ENCODE data around the gene FOXP4.
A peak's percentile ranks its signal among the peaks of the same experiment; 100 is the strongest.

FOXP4 gene

DNA sequence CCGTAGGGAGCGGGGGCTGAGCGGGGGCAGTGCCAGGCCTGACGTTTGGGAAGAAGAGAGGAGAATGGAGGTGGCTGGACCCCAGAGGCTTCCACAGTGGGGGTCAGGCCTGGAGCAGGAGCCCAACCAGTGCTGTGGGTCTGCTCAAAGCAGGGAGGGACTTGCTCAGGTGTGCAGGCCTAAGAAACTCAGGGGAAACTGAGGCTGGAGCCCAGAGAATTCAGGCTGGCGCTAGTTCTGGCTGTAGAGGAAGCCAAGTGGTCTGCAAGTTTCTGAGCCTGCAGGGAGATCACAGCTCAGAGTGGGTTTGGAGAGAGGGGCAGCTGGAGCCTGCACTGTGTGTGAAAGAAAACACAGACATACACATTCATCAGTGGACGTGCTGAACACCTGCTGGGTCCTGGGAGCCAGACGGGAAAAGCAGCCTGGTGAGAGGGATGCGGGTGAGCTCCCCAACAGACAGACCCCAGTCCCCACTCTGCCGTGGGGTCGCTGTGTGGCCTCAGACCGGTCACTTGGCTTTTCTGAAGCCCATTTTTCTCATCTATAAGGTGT, 17.7 kb upstream of the FOXP4 start:
- TF ChIP-seq CTCF (IDR thresholded peaks at IDR 0.05; ENCODE audit: control extremely low read depth, extremely low read depth, low read depth, missing control alignments), result no peak

DNA sequence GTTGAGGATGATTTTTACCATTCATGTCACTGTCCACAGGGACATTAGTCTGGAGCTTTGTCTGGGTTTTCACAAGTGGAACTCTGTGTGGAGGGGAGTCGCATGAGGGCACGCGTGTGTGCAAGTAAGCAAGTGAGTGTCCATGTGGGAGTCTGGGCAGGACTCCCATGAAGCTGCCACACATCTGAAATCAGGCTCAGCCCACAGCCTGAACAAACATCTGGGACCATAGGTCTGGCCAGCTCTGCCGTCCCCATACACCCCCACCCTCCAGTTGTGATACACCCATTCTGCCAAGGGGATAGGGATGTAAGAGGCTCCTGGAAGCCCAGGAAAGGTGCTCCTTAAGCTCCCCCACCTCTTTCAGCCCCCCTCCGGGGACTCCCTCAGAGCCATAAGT, 17.1 kb upstream of the FOXP4 start:
- ChIA-PET CTCF (interaction anchor here (0.8 to 1.7 kb wide), 5 partner anchors 14 to 104 kb away, joined by 3 to 6 read pairs (median 3); no protein-coding TSS in a partner anchor), POLR2A (no interaction called here)
- no peak for TF ChIP-seq CTCF (IDR thresholded peaks at IDR 0.05; ENCODE audit: control extremely low read depth, extremely low read depth, low read depth, missing control alignments)
- DNase-seq (ENCODE audit: extremely low spot score), result no peak

More for the DNA sequence above, 17.7 kb upstream of the FOXP4 start:
- POLR2A ChIA-PET, result no interaction called here
- no peak for DNase-seq (ENCODE audit: extremely low spot score)
- CTCF ChIA-PET, result interaction anchor here (0.9 to 1.7 kb wide), 3 partner anchors 15 to 103 kb away, joined by 3 to 6 read pairs (median 4); no protein-coding TSS in a partner anchor

- ChIA-PET POLR2A (no interaction called here), CTCF (interaction anchor here (0.8 to 2.0 kb wide), 6 partner anchors 10 to 37 kb away, joined by 3 to 6 read pairs (median 4); no protein-coding TSS in a partner anchor)
- TF ChIP-seq CTCF (IDR thresholded peaks at IDR 0.05; ENCODE audit: control extremely low read depth, extremely low read depth, low read depth, missing control alignments), result no peak
- DNase-seq (ENCODE audit: extremely low spot score), result no peak
Measured at GRCh38 chr6:41529970-41530369, 16.2 kb upstream of the FOXP4 start.

DNA sequence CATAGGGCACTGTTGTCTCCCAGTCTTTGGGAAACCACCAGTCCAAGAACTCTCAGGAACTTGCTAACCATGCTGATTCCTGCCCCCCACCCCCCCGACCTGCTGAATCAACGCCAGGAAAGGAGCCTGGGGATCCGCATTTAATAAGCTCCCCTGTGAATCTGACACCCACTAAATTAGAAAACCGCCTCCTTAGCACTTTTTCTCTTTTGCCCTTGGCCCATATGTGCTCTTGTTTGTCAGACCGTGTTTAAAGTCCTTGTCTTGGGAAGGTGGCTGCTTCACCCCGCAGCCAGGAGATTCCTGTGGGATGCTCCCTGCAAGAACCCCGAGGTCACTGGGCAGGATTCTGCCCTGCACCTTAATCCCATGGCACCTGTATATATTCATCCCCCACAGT, 15.7 kb upstream of the FOXP4 start:
- ChIA-PET POLR2A (interaction anchor here (0.6 kb wide), 2 partner anchors 19 to 39 kb away, joined by 5 to 9 read pairs; no protein-coding TSS in a partner anchor), CTCF (interaction anchor here (1.0 to 2.0 kb wide), 2 partner anchors 10 to 18 kb away, joined by 3 to 6 read pairs; no protein-coding TSS in a partner anchor)
- no peak for TF ChIP-seq CTCF (IDR thresholded peaks at IDR 0.05; ENCODE audit: control extremely low read depth, extremely low read depth, low read depth, missing control alignments)
- DNase-seq (ENCODE audit: extremely low spot score), result no peak

- no peak for DNase-seq (ENCODE audit: extremely low spot score)
- ChIA-PET CTCF (interaction anchor here (1.0 to 2.0 kb wide), 2 partner anchors 11 to 19 kb away, joined by 3 to 6 read pairs; no protein-coding TSS in a partner anchor), POLR2A (interaction anchor here (0.6 kb wide), 2 partner anchors 19 to 38 kb away, joined by 5 to 9 read pairs; no protein-coding TSS in a partner anchor)
- no peak for TF ChIP-seq CTCF (IDR thresholded peaks at IDR 0.05; ENCODE audit: control extremely low read depth, extremely low read depth, low read depth, missing control alignments)
Measured at GRCh38 chr6:41531016-41531415, 15.2 kb upstream of the FOXP4 start.

DNA sequence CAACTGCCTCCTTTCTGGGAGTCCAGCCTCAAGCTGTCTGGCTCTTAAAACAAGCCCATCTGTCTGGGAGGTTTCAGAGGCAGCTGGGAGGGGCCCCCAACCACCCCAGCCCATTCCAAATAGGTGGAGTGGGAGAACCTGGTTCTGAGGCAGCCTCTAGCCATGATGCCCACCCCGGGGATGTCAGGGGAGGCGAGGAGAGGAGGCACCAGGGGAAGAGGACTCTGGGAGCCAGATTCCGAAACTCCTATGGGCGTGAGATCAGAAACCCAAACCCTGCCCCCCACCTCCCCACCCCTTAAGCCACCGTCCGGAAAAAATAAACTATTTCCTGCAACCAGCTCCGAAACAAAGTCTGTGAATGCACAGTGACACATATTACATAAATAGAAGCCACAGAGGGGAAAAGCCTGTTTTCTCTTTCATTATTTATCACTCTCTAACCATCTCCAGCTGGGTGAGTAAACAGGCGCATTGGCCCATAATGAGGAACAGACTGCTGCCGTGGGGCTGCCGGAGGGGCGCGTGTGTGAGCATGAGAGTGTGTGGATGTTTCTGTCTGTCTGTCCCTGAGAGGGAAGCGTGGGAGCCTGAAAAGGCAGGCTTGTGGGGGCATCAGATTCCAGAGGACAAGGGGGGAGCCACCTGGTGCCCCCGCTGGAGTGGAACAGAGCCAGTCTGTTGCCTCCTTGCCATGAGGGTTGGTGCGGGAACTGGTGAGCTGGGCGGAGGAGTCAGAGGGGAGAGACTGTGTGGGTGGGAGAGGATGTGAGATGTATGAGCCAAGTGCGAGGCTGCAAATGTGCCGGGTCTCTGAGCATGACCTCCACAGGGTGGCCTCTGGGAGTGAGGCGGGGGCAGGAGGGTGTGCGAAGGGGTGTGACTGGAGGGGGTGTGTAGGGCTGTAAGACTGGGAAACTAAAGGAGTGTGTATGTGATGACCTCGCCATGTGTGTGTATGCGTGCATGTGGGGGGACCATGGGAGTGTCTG, 14.3 kb upstream of the FOXP4 start:
- ChIA-PET POLR2A (no interaction called here), CTCF (interaction anchor here (0.7 to 2.0 kb wide), 5 partner anchors 11 to 69 kb away, joined by 3 to 6 read pairs (median 4); no protein-coding TSS in a partner anchor)
- no peak for TF ChIP-seq CTCF (IDR thresholded peaks at IDR 0.05; ENCODE audit: control extremely low read depth, extremely low read depth, low read depth, missing control alignments)
- DNase-seq (ENCODE audit: extremely low spot score), result peak; percentile 88
